ENCODE data around the gene UNC80.
"Not testable (repeated sequence)": the region's sequence is repeated elsewhere in the genome, so short reads cannot be mapped to it uniquely, and the experiment has no call there.

UNC80 gene

GRCh38 chr2:209772290-209772685, 656 bp downstream of the UNC80 start:
- H3K4me3 ChIP-seq (ENCODE audit: low read depth, low read length) = no peak overlapping the region
- TF ChIP-seq CTCF (IDR thresholded peaks at IDR 0.05; ENCODE audit: control insufficient read depth, extremely low read depth, insufficient read depth) = no peak
- no peak for DNase-seq (ENCODE audit: low read depth)

- DNase-seq (ENCODE audit: low read depth) = no peak
- H3K4me3 ChIP-seq (ENCODE audit: low read depth, low read length) = no peak overlapping the region
- TF ChIP-seq CTCF (IDR thresholded peaks at IDR 0.05; ENCODE audit: control insufficient read depth, extremely low read depth, insufficient read depth) = no peak
Observed at GRCh38 chr2:209773377-209773776, 1.7 kb downstream of the UNC80 start.

GRCh38 chr2:209787416-209787815, 15.8 kb downstream of the UNC80 start:
- DNase-seq (ENCODE audit: low read depth) = no peak
- H3K4me3 ChIP-seq (ENCODE audit: low read depth, low read length) = no peak overlapping the region
- TF ChIP-seq CTCF (IDR thresholded peaks at IDR 0.05; ENCODE audit: control insufficient read depth, extremely low read depth, insufficient read depth) = no peak

- no peak for TF ChIP-seq CTCF (IDR thresholded peaks at IDR 0.05; ENCODE audit: control insufficient read depth, extremely low read depth, insufficient read depth)
Observed at GRCh38 chr2:209788925-209789324, 17.3 kb downstream of the UNC80 start.

GRCh38 chr2:209790066-209790728, 18.6 kb downstream of the UNC80 start:
- no peak for DNase-seq (ENCODE audit: low read depth)
- no peak for TF ChIP-seq CTCF (IDR thresholded peaks at IDR 0.05; ENCODE audit: control insufficient read depth, extremely low read depth, insufficient read depth)
- H3K4me3 ChIP-seq (ENCODE audit: low read depth, low read length) = no peak overlapping the region

More at GRCh38 chr2:209788925-209789324, 17.3 kb downstream of the UNC80 start:
- no peak overlapping the region for H3K4me3 ChIP-seq (ENCODE audit: low read depth, low read length)
- no peak for DNase-seq (ENCODE audit: low read depth)

- no peak for DNase-seq (ENCODE audit: low read depth)
- TF ChIP-seq CTCF (IDR thresholded peaks at IDR 0.05; ENCODE audit: control insufficient read depth, extremely low read depth, insufficient read depth) = no peak
- H3K4me3 ChIP-seq (ENCODE audit: low read depth, low read length) = no peak overlapping the region
Observed at GRCh38 chr2:209791151-209791550, 19.5 kb downstream of the UNC80 start.

- not testable (repeated sequence) for DNase-seq (ENCODE audit: low read depth); H3K4me3 ChIP-seq (ENCODE audit: low read depth, low read length)
Observed at GRCh38 chr2:209795425-209795824, 23.8 kb downstream of the UNC80 start.

All from LNCaP clone FGC (cell line).